Hippocampal formation (tissue), 2 donors: Measurements from ENCODE around the gene PCDHGA5.
"Not testable (repeated sequence)": the region's sequence is repeated elsewhere in the genome, so short reads cannot be mapped to it uniquely, and the experiment has no call there.

ENCODE experiments used
- DNase-seq, 2 donors: peaks; one replicate each; lab custom pipeline; 2025; lab: John Stamatoyannopoulos, UW

Gene PCDHGA5

DNA sequence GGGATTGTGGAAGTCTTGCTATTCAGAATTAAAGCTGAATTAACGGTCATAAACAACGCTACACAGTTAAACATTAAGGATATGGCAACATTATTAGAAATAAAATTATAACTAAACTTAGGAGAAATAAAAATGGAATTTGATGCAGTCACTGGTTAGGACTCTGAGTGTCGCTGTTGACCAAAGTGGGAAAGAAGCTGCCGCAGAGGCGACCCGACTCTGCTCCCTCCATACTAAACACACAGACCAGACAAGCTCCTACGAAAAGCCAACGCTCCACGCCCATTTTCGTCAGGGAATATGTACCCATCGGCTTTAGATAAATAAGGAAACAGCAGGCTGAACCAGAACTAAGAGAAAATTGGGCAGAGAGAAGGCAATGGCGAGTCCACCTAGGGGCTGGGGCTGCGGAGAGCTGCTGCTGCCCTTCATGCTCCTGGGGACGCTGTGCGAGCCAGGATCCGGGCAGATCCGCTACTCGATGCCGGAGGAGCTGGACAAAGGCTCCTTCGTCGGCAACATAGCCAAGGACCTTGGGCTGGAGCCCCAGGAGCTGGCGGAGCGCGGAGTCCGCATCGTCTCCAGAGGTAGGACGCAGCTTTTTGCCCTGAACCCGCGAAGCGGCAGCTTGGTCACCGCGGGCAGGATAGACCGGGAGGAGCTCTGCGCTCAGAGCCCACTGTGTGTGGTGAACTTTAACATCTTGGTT, at the start of gene PCDHGA5:
Gene PCDHGA5 (plus strand): TSS at position 211 of the 709 bp plus-strand sequence. CDS start 169 bp downstream, at position 380.
- no peak for DNase-seq

DNA sequence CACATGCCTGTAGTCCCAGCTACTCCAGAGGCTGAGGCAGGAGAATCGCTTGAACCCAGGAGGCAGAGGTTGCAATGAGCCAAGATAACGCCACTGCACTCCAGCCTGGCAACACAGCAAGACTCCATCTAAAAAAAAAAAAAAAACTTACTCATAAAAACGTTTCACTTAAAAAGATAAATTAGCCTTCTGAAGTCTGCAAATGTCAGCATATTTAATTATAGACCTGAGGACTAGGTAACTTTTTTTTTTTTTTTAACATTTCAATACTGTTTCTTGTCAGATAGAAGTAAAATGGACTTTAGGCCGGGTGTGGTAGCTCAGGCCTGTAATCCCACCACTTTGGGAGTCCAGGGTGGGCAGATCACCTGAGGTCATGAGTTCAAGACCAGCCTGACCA, 47.0 kb upstream of the PCDHGA5 start:
- not testable (repeated sequence) for DNase-seq

DNA sequence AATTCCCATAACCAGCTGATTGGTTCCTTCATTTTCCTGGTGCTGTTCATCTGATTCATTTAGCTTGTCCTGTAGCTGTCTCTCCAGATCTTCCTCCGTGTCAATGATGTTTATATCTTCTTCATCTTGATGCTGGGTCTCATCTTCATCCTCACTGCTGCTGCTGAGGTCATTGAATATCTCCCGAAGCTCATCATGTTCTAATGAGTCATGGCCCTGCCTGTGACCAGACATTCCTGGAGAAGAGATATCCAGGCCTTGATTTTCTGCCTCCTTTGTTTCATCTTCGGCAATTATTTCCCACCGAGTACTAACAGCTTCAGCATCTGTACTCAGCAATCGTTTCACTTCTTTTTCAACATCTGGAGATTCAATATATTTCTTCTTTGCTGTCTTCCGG, 44.8 kb upstream of the PCDHGA5 start:
- no peak for DNase-seq

DNA sequence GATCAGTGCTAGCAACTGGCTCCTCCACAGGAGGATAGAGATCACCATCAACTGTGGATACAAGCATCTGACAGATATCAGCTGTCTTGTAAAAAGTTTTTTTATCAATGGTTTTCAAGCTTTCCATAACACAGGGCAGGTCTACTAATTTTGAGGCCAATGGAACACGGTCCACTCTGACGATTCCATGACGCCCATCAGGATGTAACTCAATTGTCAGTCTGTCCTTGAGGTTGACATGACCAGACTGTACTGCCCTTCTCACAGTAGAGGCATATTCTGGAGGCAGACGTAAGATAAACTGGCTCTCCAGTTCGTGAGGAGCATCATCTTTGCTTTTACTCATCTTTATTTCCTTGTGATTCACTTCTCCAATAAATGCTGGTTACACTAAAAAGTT, 44.3 kb upstream of the PCDHGA5 start:
- no peak for DNase-seq

DNA sequence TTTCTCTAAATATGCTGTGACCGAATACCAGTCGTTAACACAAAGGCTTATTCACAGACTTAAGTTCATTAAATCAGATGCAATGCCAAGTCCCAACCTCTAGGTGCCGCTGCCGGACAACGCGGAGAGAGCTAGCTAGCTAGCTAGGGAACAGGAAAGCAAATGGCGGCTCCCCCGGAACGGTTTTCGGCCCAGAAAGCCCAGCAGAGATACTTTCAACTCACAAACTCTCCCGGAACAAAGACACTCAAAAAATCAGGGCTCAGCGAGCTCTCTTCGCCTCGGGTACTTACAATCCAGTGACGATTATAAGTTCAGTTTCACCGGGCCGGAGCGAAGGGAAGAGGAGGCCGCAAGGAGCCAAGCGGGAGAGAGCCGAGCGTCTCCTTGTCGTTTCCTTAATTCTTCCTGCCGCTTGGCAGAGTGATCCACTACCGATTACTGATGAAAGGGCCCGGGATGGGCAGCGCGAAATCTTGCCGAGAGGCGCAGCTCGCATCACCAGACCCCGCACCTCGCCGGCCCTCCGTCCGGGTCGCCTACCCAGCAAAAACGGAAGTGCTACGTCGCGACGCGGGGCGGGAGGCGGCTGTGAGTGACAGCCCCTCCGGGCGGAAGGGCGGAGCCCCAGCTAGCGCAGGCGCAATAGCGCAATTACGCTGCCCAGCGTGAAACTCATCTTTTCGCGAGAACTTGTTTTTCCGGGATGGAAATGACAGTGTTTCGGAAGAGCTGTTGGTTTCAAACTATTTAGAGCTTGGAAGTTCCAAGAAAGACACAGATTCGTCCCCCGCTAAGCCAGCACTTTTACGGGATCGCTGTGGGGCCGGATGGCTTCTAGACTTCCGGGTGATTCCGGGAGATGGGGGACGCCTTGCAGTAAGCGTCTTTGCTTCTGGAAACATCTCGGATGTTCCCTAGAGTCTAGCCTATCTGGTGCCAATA, 43.5 kb upstream of the PCDHGA5 start, which contains the start of gene TAF7:
Gene TAF7 (minus strand): TSS at position 560 of the 945 bp plus-strand sequence. CDS start 740 bp downstream, outside the sequence.
- DNase-seq: peak; percentile 84 to 86

DNA sequence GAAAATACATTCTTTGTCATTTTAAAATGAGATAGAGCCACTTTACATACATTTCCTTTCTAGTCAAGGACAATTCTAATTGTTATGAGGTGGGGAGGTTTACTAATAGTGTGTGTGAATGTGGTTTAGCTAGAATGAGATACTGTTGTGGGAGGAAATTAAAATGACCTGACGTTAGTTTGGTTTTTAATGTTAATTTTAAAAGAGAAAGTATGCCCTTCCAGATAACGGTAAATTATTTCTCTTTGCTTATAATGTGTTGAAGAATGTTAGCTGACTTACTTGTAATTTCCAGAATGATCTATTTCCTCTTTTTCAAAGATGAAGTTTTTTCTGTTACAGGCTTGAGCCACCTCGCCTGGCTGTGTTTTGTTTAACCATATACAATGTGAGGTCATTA, 41.7 kb upstream of the PCDHGA5 start:
- DNase-seq: no peak

DNA sequence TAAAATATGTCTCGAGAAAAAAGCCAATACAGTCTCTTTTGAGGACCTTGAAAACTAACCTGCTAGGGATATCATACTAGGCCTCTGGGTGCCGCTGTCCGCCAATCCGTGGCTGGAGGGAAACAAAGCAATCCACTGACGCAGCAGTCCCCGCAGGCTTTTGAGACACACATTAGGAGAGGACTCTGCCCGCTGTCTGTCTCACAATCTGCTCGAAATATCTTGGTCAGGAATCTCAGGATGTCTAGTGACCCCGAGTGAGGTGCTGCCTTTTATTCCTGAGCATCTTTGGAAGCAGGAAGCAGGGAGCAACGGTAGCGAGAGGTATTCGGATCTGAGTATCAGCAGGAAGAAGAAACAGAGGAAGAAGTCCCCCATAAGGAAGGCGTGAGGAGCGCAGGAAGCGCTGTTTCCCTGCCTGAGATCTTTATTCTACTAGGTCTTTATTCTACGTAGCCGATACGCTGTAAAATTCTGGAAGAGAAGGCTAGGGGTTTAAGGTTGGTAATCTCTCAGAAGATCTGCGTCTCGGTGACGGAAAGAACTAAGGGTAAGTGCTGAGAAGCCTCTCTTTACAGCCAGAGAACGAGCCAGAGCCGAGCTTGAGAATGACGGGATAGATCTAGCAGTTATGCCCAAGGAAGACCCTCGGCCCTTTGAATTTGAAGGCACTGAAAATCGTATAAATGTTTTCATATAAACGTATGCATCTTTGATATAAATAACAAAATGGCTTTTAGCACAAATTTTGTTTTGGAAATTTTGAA, 37.7 kb upstream of the PCDHGA5 start:
- DNase-seq: peak; percentile 57 to 66

DNA sequence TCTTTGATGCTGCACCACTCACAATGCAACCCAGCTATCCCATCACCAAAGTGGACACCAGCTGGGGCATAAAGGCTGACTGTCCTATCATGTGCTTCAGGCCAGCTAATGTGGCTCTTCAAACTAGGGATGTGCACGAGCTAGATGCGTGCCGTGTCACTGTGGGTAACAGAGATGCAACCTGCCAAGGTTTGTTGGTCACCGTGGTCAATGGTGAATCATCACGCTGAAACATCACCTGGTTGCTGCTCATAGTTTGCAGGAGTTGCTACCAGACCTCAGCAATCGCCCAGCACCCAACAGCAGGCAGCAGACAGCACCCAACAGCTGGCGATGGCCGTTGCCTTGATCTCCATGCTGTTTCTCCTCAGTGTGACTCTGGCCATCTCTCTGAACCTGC, 35.7 kb upstream of the PCDHGA5 start:
- no peak for DNase-seq

DNA sequence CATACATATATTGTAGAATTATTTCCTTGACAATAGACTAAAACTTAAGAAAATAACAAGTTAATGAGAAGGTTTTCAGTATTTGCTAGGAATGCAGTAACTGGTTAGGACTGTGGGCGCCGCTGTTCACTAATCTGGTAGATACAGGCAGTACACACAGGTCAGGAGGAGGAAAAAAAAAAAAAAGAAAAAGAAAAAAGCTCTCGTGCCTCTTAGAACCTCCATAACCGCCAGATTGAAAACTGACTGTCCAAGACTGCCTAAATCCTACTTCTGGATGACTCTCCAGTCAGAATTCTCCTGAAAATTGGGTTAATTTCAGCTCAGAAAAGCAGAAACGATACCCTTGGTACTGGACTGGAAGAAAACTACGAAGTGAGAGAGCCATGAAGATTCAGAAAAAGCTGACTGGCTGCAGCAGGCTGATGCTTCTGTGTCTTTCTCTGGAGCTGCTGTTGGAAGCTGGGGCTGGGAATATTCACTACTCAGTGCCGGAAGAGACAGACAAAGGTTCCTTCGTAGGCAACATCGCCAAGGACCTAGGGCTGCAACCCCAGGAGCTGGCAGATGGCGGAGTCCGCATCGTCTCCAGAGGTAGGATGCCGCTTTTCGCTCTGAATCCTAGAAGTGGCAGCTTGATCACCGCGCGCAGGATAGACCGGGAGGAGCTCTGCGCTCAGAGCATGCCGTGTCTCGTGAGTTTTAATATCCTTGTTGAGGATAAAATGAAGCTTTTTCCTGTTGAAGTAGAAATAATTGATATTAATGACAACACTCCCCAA, 33.5 kb upstream of the PCDHGA5 start, which contains the start of gene PCDHGA1:
Gene PCDHGA1 (plus strand): TSS at position 216 of the 782 bp plus-strand sequence.
- DNase-seq: no peak

DNA sequence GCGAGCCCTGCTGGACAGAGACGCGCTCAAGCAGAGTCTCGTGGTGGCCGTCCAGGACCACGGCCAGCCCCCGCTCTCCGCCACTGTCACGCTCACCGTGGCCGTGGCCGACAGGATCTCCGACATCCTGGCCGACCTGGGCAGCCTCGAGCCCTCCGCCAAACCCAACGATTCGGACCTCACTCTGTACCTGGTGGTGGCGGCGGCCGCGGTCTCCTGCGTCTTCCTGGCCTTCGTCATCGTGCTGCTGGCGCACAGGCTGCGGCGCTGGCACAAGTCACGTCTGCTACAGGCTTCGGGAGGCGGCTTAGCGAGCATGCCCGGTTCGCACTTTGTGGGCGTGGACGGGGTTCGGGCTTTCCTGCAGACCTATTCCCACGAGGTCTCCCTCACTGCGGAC, 31.4 kb upstream of the PCDHGA5 start:
- DNase-seq: not testable (repeated sequence)

DNA sequence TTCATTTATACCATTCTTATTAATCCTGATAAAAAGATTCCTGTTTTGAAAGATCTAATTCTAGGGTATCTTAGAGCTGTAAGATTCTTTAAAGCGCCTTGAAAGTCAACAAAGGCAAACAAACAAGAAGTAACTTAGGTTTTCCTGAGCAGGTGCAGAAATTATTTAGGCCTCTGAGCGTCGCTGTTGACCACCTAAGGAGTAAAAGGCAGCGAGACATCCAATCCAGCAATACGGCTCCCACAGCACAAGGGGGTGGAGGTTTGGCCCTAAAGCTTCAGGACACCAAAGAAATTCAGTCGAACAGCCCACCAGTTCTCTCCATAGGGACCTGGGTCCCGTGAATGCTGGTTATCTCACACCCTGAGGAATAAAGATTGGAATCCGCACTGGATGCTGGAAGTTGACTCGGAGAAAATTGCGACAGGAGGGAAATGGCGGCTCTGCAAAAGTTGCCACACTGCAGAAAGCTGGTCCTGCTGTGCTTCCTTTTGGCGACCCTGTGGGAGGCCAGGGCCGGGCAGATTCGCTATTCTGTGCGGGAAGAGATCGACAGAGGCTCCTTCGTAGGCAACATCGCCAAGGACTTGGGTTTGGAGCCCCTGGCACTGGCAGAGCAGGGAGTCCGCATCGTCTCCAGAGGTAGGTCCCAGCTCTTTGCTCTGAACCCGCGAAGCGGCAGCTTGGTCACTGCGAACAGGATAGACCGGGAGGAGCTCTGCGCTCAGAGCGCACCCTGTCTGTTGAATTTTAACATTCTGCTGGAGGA, 25.2 kb upstream of the PCDHGA5 start, which contains the start of gene PCDHGA2:
Gene PCDHGA2 (plus strand): TSS at position 223 of the 769 bp plus-strand sequence.
- no peak for DNase-seq

DNA sequence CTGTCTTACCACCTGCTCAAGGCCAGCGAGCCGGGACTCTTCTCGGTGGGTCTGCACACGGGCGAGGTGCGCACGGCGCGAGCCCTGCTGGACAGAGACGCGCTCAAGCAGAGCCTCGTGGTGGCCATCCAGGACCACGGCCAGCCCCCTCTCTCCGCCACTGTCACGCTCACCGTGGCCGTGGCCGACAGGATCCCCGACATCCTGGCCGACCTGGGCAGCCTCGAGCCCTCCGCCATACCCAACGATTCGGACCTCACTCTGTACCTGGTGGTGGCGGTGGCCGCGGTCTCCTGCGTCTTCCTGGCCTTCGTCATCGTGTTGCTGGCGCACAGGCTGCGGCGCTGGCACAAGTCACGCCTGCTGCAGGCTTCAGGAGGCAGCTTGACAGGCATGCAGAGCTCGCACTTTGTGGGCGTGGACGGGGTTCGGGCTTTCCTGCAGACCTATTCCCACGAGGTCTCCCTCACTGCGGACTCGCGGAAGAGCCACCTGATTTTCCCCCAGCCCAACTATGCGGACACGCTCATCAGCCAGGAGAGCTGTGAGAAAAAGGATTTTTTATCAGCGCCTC, 23.1 kb upstream of the PCDHGA5 start:
- not testable (repeated sequence) for DNase-seq

DNA sequence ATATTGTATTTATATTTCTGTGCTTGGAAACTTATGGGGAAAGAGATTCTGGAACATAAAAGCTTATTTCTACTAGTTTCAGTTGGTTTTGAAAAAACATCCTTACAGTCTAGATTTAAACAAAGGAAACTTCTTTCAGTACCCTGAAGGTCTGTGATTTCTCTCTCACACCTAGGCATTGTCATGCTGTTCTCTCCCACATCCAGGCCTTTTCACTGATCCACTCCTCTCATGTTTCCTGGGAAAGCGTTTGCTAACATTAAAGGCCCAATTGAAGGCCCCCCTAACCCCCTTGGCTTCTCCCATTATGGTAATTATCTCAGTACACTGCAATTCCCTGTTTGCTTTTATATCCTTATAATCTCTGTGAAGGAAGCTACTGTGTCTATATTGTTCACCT, 21.2 kb upstream of the PCDHGA5 start:
- no peak for DNase-seq

DNA sequence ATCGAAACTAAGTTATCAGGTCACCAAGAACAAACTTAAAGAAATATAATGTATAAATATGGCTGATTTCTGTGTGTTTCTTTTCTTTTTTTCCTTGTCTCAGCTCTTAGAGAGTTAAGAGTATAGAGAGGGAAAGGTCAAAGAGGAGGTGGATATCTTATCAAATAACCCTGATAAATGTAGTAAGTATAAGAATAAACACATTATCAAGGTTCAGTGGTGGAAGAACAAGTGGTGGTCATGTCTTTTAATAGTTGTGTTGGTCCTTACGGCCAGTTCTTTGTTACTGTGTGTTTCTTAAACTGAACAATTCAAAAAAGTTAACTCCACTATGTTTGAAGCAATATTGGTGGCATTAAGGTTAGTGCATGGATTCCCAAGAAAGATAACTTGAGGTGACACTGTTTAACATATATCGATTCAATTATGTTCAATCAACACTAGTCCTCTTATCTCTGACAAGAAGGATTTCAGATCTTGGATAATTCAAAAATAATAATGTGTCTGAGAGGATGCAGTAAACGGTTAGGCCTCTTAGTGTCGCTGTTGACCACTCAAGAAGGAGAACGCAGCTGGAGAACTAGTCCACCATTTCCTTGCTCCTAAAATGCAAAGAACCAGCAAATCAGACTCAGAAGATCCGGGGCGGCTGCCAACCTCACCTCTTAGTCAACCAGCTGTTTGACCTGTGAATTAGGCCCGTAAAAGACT, 20.6 kb upstream of the PCDHGA5 start, which contains the start of gene PCDHGA3:
Gene PCDHGA3 (plus strand): TSS at position 588 of the 711 bp plus-strand sequence. CDS start 205 bp downstream, outside the sequence.
- DNase-seq: no peak

DNA sequence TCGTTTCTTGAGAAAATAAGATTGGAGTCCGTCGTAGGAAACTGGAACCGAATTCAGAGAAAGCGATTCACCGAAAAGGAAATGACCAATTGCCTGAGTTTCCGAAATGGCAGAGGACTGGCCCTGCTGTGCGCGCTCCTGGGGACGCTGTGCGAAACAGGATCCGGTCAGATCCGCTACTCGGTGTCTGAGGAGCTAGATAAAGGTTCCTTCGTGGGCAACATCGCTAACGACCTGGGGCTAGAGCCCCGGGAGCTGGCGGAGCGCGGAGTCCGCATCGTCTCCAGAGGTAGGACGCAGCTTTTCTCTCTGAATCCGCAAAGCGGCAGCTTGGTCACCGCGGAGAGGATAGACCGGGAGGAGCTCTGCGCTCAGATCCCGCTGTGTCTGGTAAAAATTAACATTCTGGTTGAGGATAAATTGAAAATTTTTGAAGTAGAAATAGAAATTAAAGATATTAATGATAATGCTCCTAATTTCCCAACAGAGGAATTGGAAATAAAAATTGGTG, 20.0 kb upstream of the PCDHGA5 start:
- no peak for DNase-seq

DNA sequence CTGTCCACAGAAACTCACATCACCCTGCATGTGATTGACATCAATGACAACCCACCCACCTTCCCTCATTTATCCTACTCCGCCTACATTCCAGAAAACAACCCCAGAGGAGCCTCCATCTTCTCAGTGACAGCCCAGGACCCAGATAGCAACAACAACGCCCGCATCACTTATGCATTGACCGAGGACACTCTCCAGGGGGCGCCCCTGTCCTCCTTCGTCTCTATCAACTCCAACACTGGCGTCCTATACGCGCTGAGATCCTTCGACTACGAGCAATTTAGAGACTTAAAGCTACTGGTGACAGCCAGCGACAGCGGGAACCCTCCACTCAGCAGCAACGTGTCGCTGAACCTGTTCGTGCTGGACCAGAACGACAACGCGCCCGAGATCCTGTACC, 18.6 kb upstream of the PCDHGA5 start:
- no peak for DNase-seq

DNA sequence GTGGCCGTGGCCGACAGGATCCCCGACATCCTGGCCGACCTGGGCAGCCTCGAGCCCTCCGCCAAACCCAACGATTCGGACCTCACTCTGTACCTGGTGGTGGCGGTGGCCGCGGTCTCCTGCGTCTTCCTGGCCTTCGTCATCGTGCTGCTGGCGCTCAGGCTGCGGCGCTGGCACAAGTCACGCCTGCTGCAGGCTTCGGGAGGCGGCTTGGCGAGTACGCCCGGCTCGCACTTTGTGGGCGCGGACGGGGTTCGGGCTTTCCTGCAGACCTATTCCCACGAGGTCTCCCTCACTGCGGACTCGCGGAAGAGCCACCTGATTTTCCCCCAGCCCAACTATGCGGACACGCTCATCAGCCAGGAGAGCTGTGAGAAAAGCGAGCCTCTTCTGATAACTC, 17.9 kb upstream of the PCDHGA5 start:
- DNase-seq: not testable (repeated sequence)

DNA sequence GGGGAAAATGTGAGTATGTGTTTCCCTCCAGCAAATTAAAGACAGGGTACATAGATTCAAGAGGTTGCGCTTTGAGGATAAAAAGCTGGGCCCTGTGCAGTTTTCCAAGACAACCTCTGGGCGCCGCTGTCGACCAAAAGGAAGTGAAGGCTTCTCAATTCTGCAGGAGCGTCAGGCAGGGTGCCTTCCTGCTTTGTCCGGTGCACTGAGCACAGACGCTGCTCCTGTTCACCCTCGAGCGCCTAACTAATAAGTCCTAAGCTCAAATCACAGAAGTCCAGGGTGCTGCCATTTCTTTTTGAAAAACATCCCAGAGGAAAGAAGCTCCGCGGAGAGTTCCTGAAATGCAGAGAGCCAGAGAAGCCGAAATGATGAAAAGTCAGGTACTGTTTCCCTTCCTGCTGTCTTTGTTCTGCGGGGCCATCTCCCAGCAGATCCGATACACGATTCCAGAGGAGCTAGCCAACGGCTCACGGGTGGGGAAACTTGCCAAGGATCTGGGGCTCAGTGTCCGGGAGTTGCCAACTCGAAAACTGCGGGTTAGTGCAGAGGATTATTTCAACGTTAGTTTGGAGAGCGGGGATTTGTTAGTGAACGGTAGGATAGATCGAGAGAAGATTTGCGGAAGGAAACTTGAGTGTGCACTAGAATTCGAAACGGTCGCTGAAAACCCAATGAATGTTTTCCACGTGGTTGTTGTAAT, 13.9 kb upstream of the PCDHGA5 start, which contains the start of gene PCDHGB1:
Gene PCDHGB1 (plus strand): TSS at position 183 of the 703 bp plus-strand sequence. CDS start 162 bp downstream, at position 345.
- no peak for DNase-seq
